HG03521 (cell line): ENCODE results near the gene RALGPS1.
"Not testable (repeated sequence)": the region's sequence is repeated elsewhere in the genome, so short reads cannot be mapped to it uniquely, and the experiment has no call there.

Experiments
- ATAC-seq: cut with Tn5 transposase; IDR thresholded peaks from one replicate; pipeline ENCODE4 v1.9.1; 2021; ENCODE audit warnings: mild to moderate bottlenecking, moderate library complexity; ENCODE audit not compliant: unreplicated experiment

The RALGPS1 gene

DNA sequence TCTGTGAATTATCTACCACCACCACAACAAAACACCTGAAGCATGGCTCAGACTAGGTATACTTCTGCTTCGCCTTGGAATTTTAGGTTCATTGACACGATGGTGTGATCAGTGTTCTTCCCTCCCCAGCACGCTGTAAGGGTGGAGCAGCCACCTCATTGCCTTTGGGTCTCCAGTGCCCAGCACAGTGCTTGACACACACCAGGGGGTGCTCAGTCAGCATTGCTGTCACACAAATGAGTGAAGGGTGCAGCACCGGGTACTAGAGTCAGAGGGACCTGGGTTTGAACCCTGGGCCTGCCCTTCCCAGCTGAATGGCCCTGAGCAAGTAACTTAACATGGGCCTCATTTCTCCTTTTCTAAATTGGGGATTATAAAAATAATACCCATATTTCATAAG, 217.8 kb downstream of the RALGPS1 start:
- ATAC-seq: no peak

DNA sequence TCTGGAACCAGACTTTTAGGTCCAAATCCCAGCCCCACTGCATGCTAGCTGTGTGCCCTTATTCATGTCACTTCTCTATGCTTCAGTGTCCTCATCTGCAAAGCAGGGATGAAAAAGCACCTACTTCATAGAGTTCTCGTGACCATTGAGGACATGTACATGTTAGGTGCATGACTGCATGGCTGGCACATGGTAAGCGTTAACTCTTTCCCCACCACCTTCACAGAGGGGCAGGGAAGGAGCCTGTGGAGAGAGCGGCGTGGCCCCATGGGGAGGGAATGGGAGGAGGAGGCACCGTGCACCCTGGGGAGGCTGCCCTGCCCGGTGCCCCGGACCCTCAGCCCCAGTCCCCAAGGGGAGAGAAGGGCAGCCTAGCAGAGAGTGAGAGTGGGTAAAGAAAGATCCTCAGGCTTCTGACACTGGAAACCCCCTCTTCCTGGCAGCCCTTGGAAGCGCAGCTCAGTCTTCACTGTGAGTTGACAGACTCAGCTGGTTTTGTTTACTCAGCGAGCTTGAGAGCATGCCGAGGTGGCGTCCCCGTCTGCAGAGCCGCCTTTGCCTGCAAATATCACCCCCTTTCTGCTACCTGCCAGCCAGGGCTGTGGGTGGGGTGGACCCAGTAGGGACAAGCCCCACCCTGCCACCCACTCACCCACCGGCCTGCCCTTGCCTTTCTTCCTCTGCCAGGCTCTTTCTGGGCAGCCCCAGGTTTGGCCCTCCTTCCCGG, 218.5 kb downstream of the RALGPS1 start:
- ATAC-seq: no peak

DNA sequence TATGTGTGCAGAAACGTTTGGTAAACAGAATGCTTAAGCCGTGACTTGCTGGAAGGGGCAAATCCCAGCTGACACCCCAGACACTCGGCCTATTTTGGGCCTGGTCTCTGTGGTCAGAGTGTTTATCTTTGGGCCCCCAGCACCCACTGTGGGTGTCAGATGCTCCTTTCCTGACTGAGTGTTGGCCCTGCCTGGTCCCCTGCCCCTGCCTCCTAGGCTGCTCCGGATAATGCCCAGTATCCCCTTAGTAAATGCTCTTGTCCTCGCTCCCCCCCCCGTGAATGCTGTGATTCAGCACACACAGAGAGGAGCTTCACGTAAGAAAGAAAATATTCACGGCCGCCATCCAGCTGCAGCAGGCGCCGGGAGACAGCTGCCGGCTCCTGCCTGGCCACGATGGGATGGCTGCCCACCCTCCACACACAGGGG, 219.2 kb downstream of the RALGPS1 start:
- no peak for ATAC-seq

DNA sequence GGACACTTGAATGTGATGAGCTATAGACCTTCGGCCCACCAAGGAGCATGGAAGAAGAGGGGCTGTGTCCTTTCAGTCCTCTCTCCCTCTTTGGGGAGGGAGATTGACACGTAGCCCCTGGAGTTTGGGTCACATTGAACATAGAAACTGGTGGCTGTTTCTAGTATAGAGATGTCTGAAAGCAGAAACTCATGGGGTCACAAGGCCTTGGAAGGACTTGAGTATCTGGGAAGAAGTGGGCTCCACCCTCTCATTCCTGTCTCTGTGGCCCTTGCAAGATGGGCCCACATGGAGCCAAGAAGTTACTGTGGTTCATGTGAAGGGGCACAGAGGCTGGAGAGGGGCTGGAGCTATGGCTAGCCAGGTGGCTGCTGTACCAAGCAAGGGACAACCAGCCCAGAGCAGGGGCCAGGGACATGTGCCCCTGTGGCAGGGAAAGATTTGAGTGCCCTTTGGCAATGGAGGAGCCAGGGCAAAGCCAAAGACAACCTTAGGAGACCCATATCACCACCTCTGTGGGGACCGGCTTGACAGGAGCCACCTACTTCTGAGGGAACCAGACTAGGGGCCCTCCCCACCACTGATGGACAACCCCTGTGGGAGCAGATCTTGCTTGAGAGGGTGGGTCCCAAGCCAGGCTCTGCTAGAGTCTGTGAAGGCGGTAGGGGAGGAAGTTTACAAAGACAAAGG, 220.6 kb downstream of the RALGPS1 start:
- ATAC-seq: no peak

DNA sequence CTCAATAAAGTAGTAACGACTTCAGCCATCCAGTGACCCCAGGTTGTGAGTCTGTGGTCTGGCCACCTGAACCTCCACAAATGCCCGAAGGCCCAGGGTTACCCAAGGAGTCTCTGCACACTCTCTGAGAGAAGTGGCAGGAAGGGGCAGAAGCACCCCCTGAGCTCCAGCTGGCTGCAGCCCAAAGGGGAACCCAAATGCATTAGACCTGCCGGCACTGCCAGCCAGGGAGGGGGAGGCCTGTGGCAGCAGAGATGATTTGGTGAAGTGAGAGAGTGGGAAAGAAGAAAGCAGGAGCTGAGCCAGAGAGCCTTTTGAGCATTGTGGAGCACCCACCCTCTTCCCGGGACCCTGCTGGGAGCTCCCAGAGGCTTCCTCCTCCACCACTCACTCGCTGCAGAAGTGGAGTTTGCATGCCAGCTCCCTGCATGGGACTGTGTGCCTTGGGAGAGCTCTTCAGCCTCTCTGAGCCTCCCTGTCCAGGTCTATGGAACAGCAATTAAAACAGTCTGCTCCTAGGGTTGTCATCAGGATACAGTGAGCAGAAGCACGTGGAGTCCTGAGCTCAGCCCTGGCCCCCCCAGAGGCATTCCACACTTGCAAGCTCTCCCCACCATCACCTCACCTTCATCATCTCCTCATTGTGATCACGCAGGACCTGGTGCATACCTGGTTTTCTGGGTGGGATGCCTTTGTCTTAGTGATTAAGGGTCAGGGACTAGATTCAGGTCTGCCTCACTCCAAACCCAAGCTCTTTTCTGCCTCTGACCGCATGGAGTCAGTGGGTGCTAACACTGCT, 221.7 kb downstream of the RALGPS1 start:
- ATAC-seq: no peak

DNA sequence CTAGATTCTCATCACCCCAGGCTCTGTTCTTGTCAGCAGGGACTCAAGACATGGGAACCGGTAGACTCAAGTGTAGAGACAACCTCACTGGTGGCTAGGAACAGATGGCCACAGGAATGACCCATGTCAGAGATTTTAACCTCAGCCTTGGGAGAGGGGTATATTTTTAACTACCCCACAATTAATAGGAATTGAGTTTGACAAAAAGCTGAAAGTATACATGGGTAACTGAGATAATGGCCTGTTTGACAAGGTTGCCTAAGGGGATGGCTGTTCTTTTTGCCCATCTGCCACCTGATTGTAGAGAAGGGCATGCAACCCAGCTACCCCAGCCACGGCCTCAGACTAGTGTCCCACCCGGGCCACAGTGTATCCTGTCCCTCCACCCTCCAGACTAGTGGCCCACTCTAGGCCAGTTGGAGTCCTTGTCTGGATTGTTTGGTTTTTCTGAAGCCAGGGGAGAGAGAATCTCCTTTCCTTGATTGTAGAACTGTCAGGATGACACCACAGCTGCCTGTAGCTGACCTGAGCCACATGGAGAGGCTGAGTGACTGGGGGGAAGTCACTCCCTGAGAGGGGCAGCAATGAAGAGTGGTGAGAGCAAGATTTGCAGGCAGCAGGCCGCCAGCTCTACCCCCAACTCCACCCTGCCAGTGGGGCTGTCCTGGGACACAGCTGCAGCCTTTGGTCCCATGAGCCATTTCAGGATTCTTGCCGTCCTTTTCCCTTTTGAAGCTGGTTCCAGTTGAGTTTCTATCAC, 222.5 kb downstream of the RALGPS1 start:
- ATAC-seq: no peak

DNA sequence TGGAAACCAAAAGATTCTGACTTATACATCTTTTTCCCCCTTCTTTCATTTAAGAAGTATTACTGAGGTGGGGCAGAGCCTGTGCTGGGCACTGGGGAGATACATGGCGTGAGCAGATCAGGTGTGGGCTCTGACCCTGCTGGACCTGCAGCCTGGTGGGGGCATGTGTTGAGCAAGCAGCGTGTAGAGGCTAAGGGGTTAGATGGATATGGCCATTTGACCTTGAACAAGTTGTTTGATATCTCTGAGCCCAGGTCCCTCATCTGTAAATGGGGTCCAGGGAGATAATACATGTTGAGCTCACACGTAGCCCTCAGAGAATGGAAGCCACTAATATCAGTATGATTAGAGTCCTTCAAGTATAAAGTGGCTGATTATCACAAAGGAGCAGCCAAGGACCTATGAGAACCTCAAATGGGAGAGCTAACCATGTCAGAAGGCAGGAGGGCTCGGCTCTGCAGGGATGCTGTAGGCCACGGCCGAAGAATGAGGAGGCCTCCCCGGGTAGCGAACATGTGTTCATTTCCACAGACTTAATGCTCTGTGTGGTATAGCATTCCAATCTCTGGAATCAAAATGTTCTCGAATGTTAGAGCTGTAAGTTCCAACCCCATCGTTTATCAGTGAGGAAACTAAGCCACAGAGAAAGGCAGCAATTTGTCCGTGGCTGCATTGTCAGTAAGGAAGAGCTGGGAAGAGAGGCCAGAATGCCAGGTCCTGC, 223.2 kb downstream of the RALGPS1 start:
- ATAC-seq: no peak

DNA sequence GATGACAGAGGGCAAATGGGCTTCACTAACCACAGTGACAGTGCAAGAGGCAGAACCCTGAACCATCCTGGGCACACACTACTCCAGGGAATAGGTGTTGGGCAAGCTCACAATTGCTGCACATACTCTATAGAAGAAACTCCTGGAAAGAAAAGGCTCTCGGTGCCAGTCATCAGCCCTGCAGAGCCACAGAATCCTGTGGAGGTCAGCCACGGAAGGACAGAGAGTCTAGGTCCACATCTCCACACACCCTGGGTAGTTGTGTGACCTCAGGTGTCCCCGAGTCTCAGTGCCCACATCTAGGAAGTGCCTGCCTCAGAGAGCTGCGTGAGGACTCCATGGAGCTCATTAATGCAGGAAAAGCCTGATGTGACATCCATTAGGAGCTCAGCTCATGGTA, 223.9 kb downstream of the RALGPS1 start:
- ATAC-seq: no peak

DNA sequence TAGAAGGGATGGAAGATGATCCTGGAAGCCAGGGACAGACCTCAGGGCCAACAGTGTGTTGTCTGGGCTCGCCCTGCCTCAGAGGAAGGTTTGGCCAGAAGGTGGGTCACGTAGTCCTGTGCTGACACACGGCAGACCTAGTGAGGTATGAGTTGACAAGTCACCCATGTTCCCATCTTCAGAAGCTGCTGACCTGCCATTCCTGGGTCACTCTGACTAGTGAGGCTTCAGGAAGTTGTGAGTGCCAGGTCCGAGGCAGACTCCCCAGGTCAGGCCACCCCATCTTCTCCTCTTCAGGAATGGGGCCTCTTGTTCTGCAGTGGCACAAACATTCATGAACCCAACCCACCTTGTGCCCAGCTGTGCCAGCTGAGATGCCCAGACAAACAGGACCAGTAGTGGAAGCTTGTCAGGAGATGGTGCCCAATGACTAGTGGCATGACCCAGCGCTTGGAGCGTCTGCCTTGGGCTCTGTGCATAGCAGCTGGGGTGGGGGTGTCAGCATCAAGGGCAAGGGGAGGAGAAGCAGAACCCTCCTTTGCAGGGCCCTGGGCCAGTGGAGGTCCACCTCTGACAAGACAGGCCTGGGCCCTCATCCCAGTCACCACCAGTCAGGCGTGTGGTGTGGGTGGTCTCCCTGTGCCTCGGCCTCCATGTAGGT, 224.6 kb downstream of the RALGPS1 start:
- no peak for ATAC-seq

DNA sequence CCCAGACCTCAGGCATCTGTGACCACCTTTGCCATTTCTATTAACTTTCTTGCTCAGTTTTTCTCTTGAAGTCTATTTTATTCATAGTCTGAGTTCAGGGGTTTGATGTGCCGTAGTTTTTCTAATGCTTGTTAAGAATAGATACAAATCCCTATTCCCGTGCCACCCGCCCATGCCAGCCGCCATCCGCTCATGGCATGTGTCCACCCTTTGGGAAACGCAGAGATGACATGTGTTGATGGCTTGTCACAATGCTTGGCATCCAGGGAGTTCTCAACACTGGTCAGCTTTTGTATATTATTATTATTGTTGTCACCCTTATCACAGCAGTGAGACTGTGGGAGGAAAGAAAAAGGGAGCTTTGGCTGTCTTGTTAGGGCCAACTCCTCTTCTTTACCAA, 225.2 kb downstream of the RALGPS1 start:
- no peak for ATAC-seq

DNA sequence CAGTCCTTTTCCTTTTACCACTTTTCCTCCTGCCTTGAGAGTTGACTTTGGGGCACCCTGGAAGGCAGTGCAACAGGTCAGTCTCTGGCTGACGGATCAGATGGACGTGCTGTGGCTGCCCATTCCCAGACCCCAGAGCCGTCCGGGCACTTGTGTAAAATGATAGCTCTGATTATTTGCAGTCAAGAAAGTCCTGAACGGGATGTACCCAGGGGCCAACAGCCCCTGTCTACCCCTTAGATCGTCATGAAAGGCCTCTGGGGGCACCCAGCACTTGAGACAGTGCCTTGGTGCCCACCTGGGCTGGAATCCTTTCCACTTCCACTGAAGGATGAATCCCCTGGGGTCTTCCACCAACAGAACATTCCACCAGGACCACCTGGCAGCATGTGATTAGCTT, 225.6 kb downstream of the RALGPS1 start:
- ATAC-seq: no peak

DNA sequence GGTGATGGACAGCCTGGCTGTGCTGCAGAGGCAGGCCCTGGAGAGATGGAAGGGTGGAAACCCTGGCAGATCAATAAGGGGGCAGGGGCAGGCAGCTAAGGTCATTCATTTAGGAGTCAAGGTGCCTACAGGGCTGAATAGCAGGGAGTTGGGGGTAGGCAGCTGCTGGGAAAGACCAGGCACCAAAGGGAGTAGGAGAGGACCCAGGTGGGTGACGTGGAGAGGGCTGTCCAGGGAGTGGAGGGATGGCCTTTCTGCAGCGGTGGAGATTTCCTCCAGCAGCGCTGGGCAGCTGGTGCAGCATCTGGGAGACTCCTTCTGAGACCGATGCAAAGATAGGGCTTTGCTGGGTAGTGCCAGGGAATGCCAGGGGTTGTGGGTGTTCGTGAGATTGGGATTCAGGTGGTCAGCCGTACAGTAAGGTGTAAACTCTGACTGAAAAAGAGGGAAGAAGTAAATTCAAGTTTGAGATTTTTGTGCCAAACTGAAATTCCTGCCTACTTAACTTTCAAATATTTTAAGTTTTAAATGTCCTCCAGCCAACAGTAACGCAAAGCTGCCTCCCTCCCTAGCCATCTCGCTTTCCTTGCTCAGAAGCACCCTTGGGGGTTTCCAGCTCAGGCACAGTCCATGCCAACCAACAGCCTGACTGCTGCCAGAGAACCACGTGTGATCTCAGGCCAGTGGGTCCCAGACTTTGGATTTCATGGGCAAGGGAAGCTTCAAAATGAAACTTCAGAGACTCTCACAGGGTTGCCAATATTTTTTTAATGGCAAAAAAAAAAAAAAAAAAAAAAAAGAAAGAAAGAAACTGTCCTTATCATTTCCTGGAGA, 226.5 kb downstream of the RALGPS1 start:
- no peak for ATAC-seq

DNA sequence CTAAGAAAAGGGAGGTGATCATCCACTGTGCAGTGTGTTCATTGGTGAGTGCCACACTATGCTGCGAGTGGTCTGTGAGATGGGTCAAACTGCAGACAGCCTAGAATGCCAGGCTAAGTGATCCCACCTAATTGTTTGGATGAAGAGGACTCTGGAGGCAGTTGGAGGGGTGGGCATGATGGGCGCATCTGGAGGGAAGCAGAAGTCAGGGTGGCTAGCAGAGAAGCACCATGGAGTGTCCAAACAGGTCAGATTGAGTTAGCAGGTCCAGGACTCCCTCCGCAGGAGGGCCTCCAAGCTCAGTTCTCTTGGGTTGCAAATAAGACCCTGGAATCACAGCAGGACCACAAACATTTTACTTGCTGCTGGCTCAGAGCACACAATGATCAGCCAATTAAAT, 227.7 kb downstream of the RALGPS1 start:
- no peak for ATAC-seq

DNA sequence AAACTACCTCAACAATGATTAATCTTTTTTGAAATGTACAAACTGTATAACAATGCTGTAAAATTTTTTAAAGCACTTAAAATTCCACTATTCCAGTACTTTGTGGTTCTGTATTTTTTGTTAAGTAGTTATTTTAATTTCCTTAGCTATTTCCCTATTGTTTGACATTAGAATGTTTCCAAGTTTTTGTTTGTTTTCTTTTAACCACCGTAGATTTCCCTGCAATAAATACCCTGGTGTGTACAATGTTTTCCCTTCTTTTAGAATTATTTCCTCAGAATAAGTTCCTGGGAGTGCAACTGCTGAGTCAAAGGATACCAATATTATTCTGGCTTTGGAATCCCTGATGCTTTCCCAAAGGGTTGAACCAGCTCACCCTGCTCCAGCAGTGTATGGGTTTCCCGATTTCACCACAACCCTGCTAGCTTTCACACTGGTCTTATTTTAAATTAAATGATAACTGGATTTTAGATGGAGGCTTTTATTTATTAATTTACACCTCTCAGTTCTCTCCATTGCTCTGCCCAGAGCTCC, 228.4 kb downstream of the RALGPS1 start:
- no peak for ATAC-seq

DNA sequence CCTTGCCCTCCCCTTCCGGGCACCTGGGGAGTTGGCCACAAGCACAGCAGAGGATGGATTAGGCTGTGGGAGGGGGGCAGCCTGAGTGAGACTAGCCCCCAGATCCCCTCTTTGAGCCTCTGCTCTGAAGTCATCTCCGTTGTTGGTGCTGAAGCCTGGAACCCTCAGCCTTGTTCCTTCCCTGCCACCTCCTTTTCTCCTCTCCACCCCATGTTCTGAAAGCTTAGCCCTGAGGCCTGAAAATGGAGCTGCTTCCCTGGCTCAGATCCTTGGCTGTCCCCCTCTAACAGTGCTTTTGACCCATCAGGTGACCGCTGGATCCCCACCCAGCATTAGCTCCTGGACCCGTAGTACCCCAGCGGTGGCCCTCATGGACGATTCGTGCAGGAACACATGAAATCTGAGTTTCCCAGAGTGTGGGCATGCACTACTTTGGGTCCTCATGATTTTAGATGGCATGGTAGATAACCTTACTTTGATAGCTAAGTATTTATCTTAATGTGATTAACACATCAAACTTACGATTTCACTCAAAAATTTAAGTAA, 229.4 kb downstream of the RALGPS1 start:
- no peak for ATAC-seq

DNA sequence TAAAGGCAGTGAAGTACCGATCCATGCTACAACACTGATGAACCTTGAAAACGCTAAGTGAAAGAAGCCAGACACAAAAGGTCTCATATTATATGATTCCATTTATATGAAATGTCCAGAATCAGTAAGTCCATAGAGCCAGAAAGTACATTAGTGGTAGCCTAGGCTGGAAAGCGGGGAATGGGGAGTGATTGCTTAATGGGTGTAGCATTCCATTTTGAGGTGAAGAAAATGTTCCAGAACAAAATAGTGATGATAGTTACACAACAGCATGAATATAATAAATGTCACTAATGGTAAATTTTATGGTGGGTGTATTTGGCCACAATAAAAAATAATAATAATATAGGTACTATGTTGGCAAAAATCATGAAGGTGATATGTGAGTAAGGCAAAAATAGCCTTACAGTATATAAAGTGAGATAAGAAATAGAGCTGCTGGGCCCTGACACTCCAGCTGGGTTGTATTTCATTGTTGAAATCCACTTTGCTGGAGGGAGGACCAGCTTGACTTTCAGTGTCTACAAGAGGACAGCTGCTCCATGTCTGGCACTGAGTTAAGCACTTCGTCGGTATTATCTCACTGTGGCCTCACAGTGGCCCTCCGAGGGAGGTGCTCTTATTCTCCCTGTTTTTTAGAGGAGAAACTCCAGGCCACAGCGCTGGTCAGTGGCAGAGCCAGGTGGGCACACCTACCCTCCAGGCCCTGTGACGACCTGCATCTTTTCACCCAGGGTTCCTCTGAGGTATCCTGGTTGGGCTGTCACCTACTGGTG, 230.3 kb downstream of the RALGPS1 start:
- ATAC-seq: no peak

DNA sequence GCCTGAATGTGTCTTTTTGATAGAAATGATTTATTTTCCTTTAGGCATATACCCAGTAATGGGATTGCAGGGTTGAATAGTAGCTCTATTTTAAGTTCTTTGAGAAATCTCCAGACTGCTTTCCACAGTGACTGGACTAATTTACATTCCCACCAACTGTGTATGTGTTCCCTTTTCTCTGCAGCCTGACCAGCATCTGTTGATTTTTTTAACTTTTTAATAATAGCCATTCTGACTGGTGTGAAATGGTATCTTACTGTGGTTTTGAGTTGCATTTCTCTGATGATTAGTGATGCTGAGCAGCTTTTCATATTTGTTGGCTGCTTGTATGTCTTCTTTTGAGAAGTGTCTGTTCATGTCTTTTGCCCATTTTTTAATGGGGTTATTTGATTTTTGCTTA, 232.3 kb downstream of the RALGPS1 start:
- not testable (repeated sequence) for ATAC-seq

DNA sequence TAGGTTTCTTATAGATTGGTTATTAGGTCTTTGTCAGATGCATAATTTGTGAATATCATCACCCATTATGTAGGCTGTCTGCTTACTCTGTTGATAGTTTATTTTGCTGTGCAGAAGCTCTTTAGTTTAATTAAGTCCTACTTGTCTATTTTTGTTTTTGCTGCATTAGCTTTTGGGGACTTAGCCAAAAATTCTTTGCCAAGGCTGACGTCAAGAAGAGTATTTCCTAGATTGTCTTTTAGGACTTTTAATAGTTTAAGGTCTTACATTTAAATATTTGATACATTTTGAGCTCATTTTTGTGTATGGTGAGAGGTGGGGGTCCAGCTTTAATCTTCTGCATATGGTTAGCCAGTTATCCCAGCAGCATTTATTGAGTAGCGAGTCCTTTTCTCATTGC, 232.7 kb downstream of the RALGPS1 start:
- ATAC-seq: no peak
